GM21526 (cell line): Measurements from ENCODE around the gene INSM1.
A peak's percentile ranks its signal among the peaks of the same experiment; 100 is the strongest.
"Not testable (repeated sequence)": the region's sequence is repeated elsewhere in the genome, so short reads cannot be mapped to it uniquely, and the experiment has no call there.

Source experiments
- ATAC-seq: cut with Tn5 transposase; IDR thresholded peaks from one replicate; pipeline ENCODE4 v1.9.1; 2021; ENCODE audit warnings: moderate library complexity; ENCODE audit not compliant: unreplicated experiment, low FRiP score

The INSM1 gene, protein sequence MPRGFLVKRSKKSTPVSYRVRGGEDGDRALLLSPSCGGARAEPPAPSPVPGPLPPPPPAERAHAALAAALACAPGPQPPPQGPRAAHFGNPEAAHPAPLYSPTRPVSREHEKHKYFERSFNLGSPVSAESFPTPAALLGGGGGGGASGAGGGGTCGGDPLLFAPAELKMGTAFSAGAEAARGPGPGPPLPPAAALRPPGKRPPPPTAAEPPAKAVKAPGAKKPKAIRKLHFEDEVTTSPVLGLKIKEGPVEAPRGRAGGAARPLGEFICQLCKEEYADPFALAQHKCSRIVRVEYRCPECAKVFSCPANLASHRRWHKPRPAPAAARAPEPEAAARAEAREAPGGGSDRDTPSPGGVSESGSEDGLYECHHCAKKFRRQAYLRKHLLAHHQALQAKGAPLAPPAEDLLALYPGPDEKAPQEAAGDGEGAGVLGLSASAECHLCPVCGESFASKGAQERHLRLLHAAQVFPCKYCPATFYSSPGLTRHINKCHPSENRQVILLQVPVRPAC

DNA sequence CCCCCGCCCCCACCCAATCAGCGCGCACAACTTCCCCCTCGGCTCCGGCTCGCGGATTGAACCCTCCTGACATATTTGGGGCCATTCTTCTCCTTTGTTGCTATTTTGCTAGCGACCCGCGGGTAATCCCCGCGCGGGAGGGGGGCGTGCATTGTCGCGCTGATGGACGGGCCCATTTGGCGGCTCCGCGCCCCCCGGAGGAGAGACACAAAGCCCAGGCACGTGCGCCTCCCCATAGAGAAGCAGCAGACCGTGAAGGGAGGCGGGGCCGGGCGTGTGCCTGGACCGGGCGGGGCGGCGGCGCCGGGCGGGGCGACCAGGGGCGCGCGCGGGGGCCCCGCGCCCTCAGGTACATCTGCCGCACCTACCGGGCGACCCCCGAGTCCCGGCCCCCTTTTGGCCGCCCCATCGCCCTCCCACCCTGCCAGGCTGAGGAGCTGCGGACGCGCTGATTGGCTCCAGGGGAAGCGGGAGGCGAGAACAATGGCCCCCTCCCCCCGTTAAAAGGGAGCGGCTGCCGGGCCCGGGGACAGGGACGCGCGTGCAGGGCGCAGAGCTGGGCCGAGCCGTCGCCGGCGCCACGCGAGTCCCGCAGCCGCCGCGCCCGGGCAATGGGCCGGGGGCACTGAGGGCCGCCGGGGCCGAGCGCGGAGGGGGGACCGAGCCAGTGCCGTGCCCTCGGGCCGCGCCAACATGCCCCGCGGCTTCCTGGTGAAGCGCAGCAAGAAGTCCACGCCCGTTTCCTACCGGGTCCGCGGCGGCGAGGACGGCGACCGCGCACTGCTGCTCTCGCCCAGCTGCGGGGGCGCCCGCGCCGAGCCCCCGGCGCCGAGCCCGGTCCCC is at the start of gene INSM1:
INSM1 (plus strand) TSS at position 530 of the 843 bp plus-strand sequence; CDS start at position 694, 164 bp downstream.
- ATAC-seq = no peak

DNA sequence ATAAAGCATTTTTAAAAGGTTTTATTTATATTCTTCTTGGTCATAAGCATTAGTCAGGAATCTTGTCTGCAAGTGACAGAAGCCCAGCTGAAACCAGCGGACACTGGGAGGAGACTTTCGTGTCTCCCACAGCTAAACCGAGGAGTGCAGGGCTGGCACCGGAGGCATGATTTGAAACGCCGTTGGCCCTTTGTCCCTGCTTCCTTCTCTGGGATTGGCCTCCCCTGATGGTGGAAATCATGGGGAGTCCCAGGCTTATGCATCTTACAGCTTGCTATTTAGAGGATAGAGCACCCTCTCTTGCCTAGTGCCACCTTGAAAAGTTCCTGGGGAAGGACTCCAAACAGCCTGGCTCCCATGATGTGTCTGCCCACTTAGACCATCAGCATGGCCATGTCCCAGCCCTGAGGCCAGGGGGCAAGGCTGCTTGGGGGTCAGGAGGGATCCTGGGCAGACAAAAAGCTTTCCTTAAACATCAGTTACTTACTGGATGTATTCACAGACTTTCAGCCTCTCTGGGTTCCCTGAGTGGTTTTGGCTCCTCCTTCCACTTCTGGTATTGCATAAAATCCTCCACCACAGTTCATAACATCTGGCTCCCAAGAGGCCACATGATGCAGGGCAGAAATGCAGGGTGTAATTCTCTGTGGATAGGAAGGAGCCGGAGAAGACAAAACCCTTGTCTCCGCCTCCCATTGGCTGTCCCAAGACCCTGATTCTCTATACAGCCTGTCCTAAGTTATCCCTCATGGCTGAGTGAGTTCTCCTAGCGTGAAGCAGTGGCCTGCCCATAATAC is 49.3 kb upstream of the INSM1 start:
- ATAC-seq = no peak

DNA sequence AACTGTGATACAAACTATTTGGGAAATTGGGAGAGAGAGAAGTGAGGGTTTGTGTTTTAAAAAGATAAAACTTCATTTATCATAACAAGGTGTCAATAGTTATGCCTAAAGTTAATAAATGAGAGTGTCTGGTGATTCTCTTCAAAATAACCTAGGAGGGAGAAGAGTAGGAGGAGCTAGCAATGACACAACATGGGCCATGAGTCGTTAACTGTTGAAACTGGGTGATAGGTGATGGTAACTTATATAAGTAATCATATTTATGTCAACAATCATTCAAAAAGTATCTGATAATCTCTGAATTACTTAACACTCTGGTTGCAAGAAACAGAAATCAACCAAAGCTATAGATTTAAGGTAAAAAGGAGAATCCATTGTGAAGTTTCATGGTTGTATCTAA is 46.8 kb upstream of the INSM1 start:
- no peak for ATAC-seq

DNA sequence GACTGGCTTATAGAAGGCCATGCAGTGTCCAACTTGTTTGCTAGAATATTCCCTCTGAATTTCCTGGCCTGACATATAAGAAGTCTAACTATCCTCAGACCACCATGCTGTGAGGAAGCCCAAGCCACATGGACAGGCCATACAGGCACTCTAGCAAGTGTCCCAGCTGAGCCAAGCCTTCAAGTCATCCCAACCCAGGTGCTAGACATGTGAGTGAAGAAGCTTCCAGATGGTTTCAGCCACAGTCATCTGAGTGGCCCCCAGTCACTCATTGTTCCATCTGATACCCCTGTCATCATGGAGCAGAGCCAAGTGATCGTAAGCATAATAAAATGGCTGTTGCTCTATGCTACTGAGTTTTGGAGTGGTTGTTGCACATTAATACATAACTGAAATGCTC is 46.0 kb upstream of the INSM1 start:
- no peak for ATAC-seq

DNA sequence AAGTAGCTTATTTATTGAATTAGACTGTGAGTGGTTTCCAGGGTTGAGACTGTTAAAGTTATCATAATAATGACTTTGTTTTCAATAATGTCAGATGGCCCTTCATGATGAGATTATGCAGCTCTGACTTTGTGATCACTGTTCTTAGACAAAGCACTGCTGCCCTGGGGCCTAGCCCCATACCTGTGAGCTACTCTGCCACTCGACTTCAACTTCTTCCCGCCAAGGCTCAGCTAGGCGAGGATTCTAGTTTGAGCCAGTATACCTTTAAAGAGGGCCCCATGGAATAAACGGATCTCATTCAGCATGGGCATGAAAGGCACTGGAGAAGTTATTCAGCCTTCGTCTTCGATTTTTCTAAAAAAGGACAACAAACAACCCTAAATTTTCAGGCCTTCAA is 45.0 kb upstream of the INSM1 start:
- ATAC-seq = no peak

DNA sequence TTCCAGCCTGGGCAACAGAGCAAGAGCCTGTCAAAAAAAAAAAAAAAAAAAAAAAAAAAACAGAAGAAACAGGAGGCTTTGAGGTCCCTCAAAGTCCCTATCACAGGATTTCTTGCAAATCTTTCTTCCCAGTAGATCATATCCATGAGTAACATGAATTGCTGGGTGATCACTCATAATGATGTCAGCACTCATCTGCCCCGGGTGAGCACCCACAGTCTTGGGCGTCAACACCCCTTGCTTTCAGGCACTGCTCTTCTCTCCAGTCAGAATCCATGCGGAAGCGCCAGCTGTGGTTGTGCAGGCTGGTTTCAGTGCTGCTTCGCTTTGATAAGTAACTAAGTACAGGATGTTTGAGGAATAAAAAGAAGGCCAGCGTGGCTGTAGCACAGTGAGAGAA is 40.2 kb upstream of the INSM1 start:
- ATAC-seq = no peak

DNA sequence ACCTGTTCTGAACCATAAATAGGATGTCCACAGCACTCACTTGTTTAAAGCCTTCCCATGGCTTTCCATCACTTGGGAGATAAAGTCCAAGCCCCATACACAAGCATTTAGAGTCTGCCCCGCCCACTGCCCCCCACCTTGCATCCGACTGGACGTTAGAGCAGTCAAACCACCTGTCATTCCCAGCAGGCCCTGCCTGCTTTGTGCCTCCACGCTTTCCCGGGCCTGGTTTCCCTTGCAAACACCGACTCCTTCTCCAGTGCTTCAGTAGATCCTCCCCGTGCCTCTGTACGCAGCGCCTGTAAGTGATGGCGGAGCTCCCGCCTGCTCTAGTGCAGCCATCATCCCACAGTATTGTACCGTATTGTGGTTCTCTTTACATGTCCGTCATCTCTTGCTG is 38.3 kb upstream of the INSM1 start:
- no peak for ATAC-seq

DNA sequence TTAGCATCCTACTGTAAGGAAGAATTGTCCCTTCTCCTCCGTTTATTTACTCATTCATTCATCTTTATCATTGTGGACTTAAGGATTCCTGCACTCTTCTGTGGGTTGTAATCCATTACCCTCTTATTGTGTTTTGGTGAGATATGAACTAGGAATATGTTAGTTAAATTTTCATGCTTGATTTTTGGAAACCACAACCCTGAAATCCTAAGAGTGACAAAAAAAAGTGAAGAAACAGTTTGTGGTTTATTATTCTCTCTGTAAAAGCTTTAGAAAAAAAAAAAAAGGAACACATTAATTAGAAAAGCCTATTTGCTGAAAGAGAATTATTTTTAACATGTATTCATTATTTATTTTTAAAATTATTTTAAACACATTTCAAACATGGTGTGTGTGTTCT is 36.7 kb upstream of the INSM1 start:
- ATAC-seq = no peak

DNA sequence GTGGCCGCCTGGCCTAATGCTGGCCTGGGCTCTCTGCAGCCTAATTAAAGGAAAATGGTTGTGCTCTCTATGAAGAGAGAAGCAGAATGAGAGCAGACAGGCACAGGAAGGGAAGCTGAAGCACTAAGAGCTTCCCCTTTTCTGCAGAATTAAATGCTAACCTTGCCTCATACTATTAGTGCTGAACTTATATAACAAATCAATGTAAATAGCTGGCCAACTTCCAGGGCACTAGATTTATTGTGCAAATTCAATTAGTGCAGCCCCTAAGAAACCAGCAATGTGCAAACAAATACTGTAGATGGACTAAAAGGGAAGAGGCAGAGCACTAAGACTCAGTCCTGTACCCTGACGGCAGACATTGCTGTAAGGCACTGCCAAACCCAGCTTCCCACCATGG is 36.1 kb upstream of the INSM1 start:
- no peak for ATAC-seq

DNA sequence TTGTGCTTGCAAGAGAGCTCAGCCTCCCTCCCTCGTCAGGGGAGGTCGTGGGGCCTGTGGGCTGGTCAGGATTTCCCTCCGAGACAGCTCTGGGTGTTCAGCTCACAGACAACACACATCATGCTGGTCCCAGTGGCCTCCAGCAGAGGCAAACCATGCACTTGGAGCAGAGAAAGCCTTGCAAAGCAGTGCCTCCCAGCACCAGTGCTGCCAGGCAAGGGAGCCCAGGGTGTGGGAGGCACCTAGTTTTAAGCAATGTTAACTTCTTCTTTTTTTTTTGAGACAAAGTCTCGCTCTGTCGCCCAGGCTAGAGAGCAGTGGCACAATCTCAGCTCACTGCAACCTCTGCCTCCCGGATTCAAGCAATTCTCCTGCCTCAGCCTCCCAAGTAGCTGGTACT is 34.0 kb upstream of the INSM1 start:
- no peak for ATAC-seq

DNA sequence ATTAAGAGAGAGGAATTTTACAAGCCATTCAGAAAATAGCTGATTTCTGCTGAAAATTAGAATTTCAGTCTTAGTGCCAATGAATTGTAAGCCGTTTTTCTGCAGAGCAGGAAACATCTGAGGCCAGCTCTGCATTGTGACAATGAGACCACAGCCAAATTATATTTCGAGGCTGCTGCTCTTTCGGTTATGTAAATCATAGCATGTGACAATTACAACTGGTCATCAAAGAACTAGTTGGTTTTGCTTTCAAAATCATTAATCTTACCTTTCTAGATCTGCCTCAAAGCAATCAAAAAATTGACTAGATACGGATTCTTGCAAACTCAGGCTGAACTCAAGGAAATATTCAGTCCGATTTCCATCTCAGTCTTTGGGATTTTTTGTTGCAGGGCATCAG is 33.4 kb upstream of the INSM1 start:
- peak; percentile 98 for ATAC-seq

DNA sequence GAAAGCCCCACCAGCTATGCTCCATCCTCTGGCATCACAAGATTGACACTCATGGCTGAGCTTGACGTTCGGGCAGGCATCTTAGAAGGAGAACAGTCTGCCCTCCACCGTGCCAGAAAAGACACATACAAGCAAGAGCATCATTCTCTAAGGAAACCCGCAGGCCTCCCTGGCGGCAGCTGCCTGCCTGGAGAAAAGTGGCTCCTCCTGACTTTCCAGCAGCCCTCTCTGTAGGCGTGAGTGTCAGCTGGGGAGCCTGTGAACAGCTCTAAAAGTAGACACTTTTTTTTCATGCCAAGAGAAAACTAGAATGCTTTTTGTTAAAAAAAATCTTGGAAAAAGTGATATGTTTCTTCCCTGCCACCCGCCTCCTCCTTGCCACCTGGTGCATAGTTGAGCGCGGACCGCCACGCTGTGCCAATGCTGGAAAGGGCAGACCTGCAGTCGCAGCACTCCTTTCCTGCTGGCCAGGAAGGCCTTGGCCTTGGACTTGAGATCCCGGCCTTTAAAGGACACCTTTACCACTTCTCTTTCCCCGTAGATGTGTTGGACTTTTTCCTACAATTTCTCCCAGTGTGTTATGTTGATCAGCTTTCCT is 29.7 kb upstream of the INSM1 start:
- ATAC-seq = no peak

DNA sequence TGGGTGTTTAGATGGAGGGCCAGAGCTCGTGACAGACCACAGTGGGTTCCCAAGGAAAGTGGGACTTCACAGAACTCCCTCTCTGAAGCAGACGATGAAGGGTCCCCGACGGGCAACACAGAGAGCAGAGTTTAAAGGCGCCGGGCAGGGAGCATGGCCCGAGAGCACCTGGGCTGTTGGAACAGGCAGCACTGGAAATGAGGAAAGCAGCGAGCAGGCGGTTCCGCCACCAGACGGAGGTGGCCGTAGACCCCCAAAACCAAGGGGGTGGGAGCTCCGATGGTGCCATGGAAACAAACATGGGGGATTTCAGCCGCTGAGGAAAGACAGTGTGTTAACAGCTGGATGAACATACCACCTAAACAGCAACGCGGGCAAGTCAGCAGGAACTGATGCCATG is 27.5 kb upstream of the INSM1 start:
- ATAC-seq = no peak

DNA sequence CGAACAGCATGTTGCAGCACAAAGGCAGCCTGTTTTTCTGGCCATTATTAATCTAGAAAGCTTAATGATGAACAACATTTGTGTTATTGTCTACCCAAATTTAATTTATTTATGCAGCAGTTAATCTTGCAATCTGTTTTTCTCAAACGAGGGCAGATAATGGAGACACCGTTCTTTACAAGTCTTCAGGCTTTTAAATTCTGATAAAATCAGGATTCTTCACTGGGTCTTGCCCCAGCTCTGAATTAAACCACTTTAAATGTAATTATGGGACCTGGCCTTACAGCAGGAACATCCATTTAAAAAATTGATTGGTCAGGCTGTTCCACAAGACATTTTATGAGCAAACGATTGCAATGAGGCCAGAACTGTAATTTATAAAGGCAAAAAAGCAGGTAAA is 26.5 kb upstream of the INSM1 start:
- no peak for ATAC-seq

DNA sequence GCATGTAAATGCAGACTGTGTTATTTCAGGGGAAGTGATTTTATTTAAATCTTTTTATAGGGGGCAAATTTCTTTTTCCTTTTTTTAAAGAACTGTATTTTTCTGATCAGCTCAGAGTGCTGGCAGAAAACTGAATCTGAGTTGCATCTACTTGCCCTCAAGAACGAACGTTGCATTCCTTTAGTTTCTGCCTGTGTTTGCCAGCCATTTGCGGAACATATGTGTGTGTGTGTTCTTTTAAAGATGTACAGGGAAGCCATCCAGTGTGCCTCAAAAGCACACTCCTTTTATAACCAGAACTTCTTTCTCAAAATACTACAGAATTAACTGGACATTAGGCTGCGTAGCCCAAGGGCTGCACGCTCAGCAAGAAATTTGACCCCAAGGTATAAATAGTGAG is 25.8 kb upstream of the INSM1 start:
- no peak for ATAC-seq

DNA sequence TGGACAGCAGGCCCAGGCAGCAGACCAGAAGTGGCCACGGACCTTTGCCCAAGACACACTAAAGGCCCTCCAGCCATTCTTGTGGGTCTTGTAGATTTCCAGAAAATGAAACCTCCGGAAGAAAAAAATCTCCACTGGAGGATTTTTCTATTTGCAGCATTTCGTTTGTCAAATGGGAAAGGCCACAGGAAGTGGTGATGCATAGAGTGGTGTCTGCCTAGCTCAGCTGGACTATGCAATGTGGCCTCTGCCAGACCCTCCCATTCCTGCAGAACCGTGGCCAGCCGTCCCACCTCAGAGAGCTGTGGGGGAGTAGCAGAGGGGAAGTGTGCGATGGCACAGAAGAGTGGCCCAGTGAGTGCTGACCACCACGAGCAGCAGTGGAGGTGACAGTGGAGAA is 24.0 kb upstream of the INSM1 start:
- no peak for ATAC-seq

DNA sequence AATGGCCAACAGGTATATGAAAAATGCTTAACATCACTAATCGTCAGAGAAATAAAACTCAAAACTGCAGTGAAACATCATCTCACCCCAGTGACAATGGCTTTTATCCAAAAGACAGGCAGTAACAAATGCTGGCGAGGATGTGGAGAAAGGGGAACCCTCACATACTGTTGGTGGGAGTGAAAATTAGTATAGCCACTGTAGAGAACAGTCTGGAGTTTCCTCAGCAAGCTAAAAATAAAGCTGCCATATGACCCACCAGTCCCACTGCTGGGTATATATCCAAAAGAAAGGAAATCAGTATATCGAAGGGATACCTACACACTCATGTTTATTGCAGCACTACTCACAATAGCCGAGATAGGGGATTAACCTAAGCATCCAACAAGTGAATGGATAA is 23.4 kb upstream of the INSM1 start:
- no peak for ATAC-seq

DNA sequence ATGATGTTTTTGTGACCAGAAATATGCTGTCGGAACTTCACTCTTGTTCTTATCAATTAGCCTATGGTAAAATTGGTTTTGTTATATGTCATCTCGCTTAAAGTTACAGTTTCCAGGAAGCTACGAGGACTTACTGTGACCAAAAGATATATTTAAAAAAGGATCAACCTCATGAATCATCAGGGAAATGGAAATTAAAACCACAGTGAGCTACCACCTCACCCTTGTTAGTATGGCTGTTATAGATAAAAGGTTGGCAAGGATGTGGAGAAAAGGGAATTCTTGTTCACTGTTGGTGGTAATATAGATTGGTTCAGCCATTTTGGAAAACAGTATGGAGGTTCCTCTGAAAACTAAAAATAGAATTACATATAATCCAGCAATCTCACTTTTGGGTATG is 14.3 kb upstream of the INSM1 start:
- no peak for ATAC-seq

DNA sequence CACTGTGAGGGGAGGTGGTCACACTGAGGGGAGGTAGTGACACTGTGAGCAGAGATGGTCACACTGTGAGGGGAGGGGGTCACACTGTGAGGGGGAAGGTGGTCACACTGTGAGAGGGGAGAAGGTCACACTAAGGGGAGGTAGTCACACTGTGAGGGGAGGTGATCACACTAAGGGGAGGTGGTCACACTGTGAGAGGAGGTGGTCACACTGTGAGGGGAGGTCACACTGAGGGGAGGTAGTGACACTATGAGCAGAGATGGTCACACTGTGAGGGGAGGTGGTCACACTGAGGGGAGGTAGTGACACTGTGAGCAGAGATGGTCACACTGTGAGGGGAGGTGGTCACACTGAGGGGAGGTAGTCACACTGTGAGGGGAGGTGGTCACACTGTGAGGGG is 12.4 kb upstream of the INSM1 start:
- ATAC-seq = not testable (repeated sequence)

DNA sequence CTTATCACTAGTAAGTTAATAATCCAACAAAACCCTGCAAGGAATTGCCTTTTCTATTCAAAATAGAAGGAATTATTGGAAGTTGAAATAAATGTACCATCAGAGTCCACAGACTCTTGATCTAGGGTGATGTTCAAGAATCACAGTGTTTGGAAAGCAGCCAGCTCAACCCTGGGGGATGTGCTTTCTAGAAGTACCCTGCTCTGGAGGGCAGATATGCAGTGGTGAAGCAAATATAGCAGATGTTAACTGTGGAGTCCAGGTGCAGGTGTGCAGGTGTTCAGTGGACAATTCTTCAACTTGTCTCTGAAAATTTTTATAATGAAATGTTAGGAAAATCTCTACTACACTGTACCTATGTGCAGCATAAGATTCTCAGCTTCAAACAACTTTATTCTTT is 9.1 kb upstream of the INSM1 start:
- ATAC-seq = no peak

DNA sequence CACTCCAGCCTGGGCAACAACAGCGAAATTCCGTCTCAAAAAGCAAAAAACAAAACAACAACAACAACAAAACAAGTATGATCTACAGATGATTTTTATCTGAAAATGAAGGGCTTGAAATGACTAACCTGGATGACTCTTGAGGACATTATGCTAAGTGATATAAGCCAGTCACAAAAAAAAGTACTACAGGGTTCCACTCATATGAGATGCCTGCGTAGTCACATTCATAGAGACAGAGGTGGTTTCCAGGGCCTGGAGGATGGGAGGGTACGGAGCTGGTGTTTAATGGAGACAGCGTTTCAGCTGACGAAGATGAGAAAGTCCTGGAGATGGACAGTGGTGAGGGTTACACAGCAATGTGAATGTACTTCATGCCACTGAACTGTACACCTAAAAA is 8.3 kb upstream of the INSM1 start:
- no peak for ATAC-seq
